Natural killer cell (primary cell): ENCODE measurements around the gene HOXB4. TPM values are rescaled to one million over a fixed set of nuclear protein-coding genes. Genes with fewer than 3 reads are reported as not detected.

Experiments
- ATAC-seq, 3 donors: fragments of 150-1000 bp in 2 of 3; fragments of 200-7000 bp in 1 of 3; cut with Tn5 transposase; 1 replicate in 1 of 3; 2 replicates in 2 of 3; pipeline ENCODE4 v1.10.0; 2021; ENCODE audit warnings: mild to moderate bottlenecking in 2 of 3, moderate library complexity in 2 of 3
- DNase-seq, 2 donors: peaks; one replicate each; pipeline versions ENCODE4 v3.0.0 to v3.0.0-alpha.2; 2013 to 2021; ENCODE audit warnings: mixed read lengths in 1 of 2
- H3K27ac ChIP-seq: one replicate; pipeline ENCODE4 v1.5.1; 2013; ENCODE audit warnings: mild to moderate bottlenecking, low read length
- H3K27me3 ChIP-seq: one replicate; pipeline ENCODE4 v1.6.1; 2013; ENCODE audit warnings: low read length; ENCODE audit not compliant: control insufficient read depth, insufficient read depth
- H3K36me3 ChIP-seq: one replicate; pipeline ENCODE4 v1.6.1; 2013; ENCODE audit warnings: low read length; ENCODE audit not compliant: control insufficient read depth, insufficient read depth
- H3K4me1 ChIP-seq: one replicate; pipeline ENCODE4 v1.6.1; 2013; ENCODE audit warnings: low read length; ENCODE audit not compliant: control insufficient read depth, insufficient read depth
- H3K4me3 ChIP-seq: one replicate; pipeline ENCODE4 v1.5.1; 2013; ENCODE audit warnings: low read length
- H3K9me3 ChIP-seq: one replicate; pipeline ENCODE4 v1.6.1; 2013; ENCODE audit warnings: low read length; ENCODE audit not compliant: control insufficient read depth, insufficient read depth
- H3K27ac Mint-ChIP-seq, 2 donors: one replicate each; pipeline ENCODE4 v1.8.0; 2022; ENCODE audit warnings: mild to moderate bottlenecking in 2 of 2, mixed read lengths in 2 of 2, moderate library complexity in 1 of 2
- H3K27me3 Mint-ChIP-seq, 2 donors: one replicate each; pipeline ENCODE4 v1.8.0; 2022; ENCODE audit warnings: low read depth in 2 of 2, mixed read lengths in 2 of 2
- H3K36me3 Mint-ChIP-seq: one replicate; pipeline ENCODE4 v1.8.0; 2022; ENCODE audit warnings: mixed read lengths
- H3K4me1 Mint-ChIP-seq, 2 donors: one replicate each; pipeline ENCODE4 v1.8.0; 2022; ENCODE audit warnings: mixed read lengths in 2 of 2
- H3K4me3 Mint-ChIP-seq: one replicate; pipeline ENCODE4 v1.8.0; 2022; ENCODE audit warnings: mild to moderate bottlenecking, moderate library complexity, mixed read lengths
- H3K9me3 Mint-ChIP-seq, 2 donors: one replicate each; pipeline ENCODE4 v1.8.0; 2022; ENCODE audit warnings: mixed read lengths in 2 of 2
- WGBS: methylation state at CpG from one replicate; pipeline ENCODE4 v1.1.7; 2013; ENCODE audit warnings: missing lambda C conversion rate; ENCODE audit not compliant: insufficient coverage; 5-methylcytosine and 5-hydroxymethylcytosine counted together
- intact Hi-C: fragments of 100-400 bp; cut with micrococcal nuclease; formaldehyde crosslinking; loops from one replicate; pipeline ENCODE4 v1.14.2; 2022
- total RNA-seq, 4 donors: library from RNA; stranded (reverse); fragments of 120-200 nt in 1 of 4; gene quantifications; one replicate each; pipeline versions ENCODE4 v1.2.3 to v1.2.4, GENCODE V29; 2013 to 2022
- TF ChIP-seq, protein P1 (sequence below): fragments of 200-600 bp; IDR thresholded peaks from one replicate; pipeline ENCODE4 v1.8.0; 2022; ENCODE audit warnings: antibody characterized with exemption

HOXB4 gene
- total RNA-seq, 3 donors from 2014 or later (not counting 1 experiment from before 2014, with no cell fraction given) = 3.5 to 6.7 (median 5.7) TPM

GRCh38 chr17:48570325-48571023 is 7.7 kb downstream of the HOXB4 start:
- Mint-ChIP-seq H3K9me3 (no peaks in the 10 kb centered on the region), H3K36me3 (no peaks in the 10 kb centered on the region), H3K4me3 (no peak overlapping the region), H3K4me1 (peaks cover 21 to 29% of the 10 kb centered on the region in 2 donors), H3K27ac (no peak overlapping the region), H3K27me3 (peaks cover 0 to 10% of the 10 kb centered on the region in 2 donors)
- Histone ChIP-seq H3K27ac (no peak overlapping the region), H3K4me1 (peaks cover 20% of the 10 kb centered on the region), H3K36me3 (no peaks in the 10 kb centered on the region), H3K27me3 (no peaks in the 10 kb centered on the region), H3K4me3 (no peak overlapping the region), H3K9me3 (no peaks in the 10 kb centered on the region)
- no peak for DNase-seq
- 80% methylated on average over 19 of the region's 19 CpGs for WGBS
- TF ChIP-seq, protein P1, sequence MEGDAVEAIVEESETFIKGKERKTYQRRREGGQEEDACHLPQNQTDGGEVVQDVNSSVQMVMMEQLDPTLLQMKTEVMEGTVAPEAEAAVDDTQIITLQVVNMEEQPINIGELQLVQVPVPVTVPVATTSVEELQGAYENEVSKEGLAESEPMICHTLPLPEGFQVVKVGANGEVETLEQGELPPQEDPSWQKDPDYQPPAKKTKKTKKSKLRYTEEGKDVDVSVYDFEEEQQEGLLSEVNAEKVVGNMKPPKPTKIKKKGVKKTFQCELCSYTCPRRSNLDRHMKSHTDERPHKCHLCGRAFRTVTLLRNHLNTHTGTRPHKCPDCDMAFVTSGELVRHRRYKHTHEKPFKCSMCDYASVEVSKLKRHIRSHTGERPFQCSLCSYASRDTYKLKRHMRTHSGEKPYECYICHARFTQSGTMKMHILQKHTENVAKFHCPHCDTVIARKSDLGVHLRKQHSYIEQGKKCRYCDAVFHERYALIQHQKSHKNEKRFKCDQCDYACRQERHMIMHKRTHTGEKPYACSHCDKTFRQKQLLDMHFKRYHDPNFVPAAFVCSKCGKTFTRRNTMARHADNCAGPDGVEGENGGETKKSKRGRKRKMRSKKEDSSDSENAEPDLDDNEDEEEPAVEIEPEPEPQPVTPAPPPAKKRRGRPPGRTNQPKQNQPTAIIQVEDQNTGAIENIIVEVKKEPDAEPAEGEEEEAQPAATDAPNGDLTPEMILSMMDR = no peak
- intact Hi-C loops = no loop called here
- no peak for ATAC-seq

- intact Hi-C loops = no loop called here
- WGBS = 94% methylated on average over 3 of the region's 6 CpGs
- TF ChIP-seq, protein P1 = no peak
- H3K27ac Mint-ChIP-seq = no peak overlapping the region
- no peaks in the 10 kb centered on the region for H3K27me3 ChIP-seq
- H3K9me3 Mint-ChIP-seq = no peaks in the 10 kb centered on the region
- no peak overlapping the region for H3K4me3 Mint-ChIP-seq
- ATAC-seq (no peak), DNase-seq (no peak)
- H3K9me3 ChIP-seq = no peaks in the 10 kb centered on the region
- H3K4me1 ChIP-seq = peaks cover 20% of the 10 kb centered on the region
- peaks cover 0 to 10% of the 10 kb centered on the region in 2 donors for H3K27me3 Mint-ChIP-seq
- no peaks in the 10 kb centered on the region for H3K36me3 Mint-ChIP-seq
- no peaks in the 10 kb centered on the region for H3K36me3 ChIP-seq
- H3K4me3 ChIP-seq = no peak overlapping the region
- H3K27ac ChIP-seq = no peak overlapping the region
- H3K4me1 Mint-ChIP-seq = peaks cover 21 to 29% of the 10 kb centered on the region in 2 donors
Observed at GRCh38 chr17:48569674-48570324, 8.4 kb downstream of the HOXB4 start.

- WGBS = 100% methylated on average over 1 of the region's 3 CpGs
Observed at GRCh38 chr17:48569240-48569582, 8.9 kb downstream of the HOXB4 start.

More at GRCh38 chr17:48569240-48569582, 8.9 kb downstream of the HOXB4 start:
- Mint-ChIP-seq H3K9me3 (no peaks in the 10 kb centered on the region), H3K27ac (no peak overlapping the region), H3K27me3 (peaks cover 0 to 10% of the 10 kb centered on the region in 2 donors), H3K36me3 (no peaks in the 10 kb centered on the region), H3K4me1 (peaks cover 18 to 29% of the 10 kb centered on the region in 2 donors), H3K4me3 (no peak overlapping the region)
- Histone ChIP-seq H3K36me3 (no peaks in the 10 kb centered on the region), H3K9me3 (no peaks in the 10 kb centered on the region), H3K27me3 (no peaks in the 10 kb centered on the region), H3K27ac (no peak overlapping the region), H3K4me1 (peaks cover 19% of the 10 kb centered on the region), H3K4me3 (no peak overlapping the region)
- ATAC-seq (no peak), DNase-seq (no peak)
- TF ChIP-seq, protein P1 = no peak
- intact Hi-C loops = no loop called here
